HG02938 (cell line): ENCODE measurements around the gene LRRC75A.

ENCODE experiments used
- ATAC-seq: cut with Tn5 transposase; IDR thresholded peaks from one replicate; pipeline ENCODE4 v1.9.1; 2021; ENCODE audit warnings: mild to moderate bottlenecking, moderate library complexity; ENCODE audit not compliant: unreplicated experiment

The LRRC75A gene

GRCh38 chr17:16437083-16437482 lies 54.9 kb downstream of the LRRC75A start:
- no peak for ATAC-seq

GRCh38 chr17:16435925-16436886 lies 55.8 kb downstream of the LRRC75A start:
- ATAC-seq: no peak

- no peak for ATAC-seq
These were observed 57.3 kb downstream of the LRRC75A start for GRCh38 chr17:16434662-16435061.

GRCh38 chr17:16433514-16433913 lies 58.5 kb downstream of the LRRC75A start:
- no peak for ATAC-seq

GRCh38 chr17:16432017-16432416 lies 60.0 kb downstream of the LRRC75A start:
- no peak for ATAC-seq

GRCh38 chr17:16430650-16431049 lies 61.3 kb downstream of the LRRC75A start:
- no peak for ATAC-seq

- ATAC-seq: no peak
These were observed 62.9 kb downstream of the LRRC75A start for GRCh38 chr17:16429083-16429482.

GRCh38 chr17:16428098-16428882 lies 63.7 kb downstream of the LRRC75A start:
- no peak for ATAC-seq

GRCh38 chr17:16427020-16427419 lies 65.0 kb downstream of the LRRC75A start:
- ATAC-seq: no peak

- no peak for ATAC-seq
These were observed 66.0 kb downstream of the LRRC75A start for GRCh38 chr17:16425698-16426659.

- no peak for ATAC-seq
These were observed 66.8 kb downstream of the LRRC75A start for GRCh38 chr17:16425202-16425601.

- ATAC-seq: no peak
These were observed 68.6 kb downstream of the LRRC75A start for GRCh38 chr17:16423226-16423872.

GRCh38 chr17:16422416-16422815 lies 69.6 kb downstream of the LRRC75A start:
- ATAC-seq: no peak

GRCh38 chr17:16419929-16420271 lies 72.1 kb downstream of the LRRC75A start:
- ATAC-seq: no peak

GRCh38 chr17:16419074-16419928 lies 72.7 kb downstream of the LRRC75A start:
- no peak for ATAC-seq

GRCh38 chr17:16418685-16419068 lies 73.3 kb downstream of the LRRC75A start:
- ATAC-seq: no peak

- ATAC-seq: no peak
These were observed 73.9 kb downstream of the LRRC75A start for GRCh38 chr17:16417896-16418684.

- ATAC-seq: no peak
These were observed 74.6 kb downstream of the LRRC75A start for GRCh38 chr17:16417399-16417798.
